ENCODE results near the gene FAM118B. TPM values are rescaled to one million over a fixed set of nuclear protein-coding genes. Genes with fewer than 3 reads are reported as not detected.

FAM118B gene
- polyA plus RNA-seq, 4 donors = 20.2 to 30.3 (median 25.5) TPM

DNA sequence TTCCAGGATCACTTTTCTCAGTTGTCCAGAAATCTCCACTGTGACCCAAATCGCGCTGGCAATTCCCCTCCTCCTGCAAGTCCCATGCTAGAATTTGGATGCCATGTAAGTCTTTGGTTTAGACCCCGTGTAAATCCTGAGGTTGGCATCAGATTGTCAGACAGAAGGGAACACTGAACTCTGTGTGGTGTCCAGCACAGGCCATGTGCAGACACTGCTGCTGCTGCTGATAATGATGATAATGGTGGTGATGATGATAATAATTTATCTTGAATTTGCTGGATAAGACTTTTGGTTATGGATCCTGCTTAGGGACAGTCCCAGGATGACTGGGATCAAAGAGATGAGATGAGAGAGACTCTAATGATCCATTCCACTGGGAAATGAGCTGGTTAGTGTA, 45.2 kb upstream of the FAM118B start:
- FAIRE-seq (no peak), DNase-seq (no peak)
- H3K4me1 ChIP-seq (ENCODE audit: control insufficient read depth in 3 of 3, insufficient read depth in 2 of 3, low read depth in 1 of 3, low read length in 2 of 3) = peaks cover 0 to 46% (median 0%) of the 10 kb centered on the region in 3 donors
- H3K36me3 ChIP-seq (ENCODE audit: control insufficient read depth in 3 of 3, insufficient read depth in 2 of 3, low read depth in 1 of 3, low read length in 3 of 3) = no peaks in the 10 kb centered on the region
- no peak overlapping the region for H3K4me3 ChIP-seq (ENCODE audit: low read depth in 1 of 3, low read length in 3 of 3)
- no peak overlapping the region for H3K27ac ChIP-seq (ENCODE audit: low read depth in 1 of 3, low read length in 2 of 3)
- 92 to 97% (median 93%) methylated on average over 3 of the region's 3 CpGs for WGBS, 3 donors
- no peaks in the 10 kb centered on the region for H3K27me3 ChIP-seq (ENCODE audit: control insufficient read depth in 3 of 3, insufficient read depth in 3 of 3, low read length in 3 of 3)
- H3K9me3 ChIP-seq (ENCODE audit: control insufficient read depth in 2 of 2, insufficient read depth in 1 of 2, low read depth in 1 of 2, low read length in 1 of 2) = peaks cover 0 to 5% of the 10 kb centered on the region in 2 donors

DNA sequence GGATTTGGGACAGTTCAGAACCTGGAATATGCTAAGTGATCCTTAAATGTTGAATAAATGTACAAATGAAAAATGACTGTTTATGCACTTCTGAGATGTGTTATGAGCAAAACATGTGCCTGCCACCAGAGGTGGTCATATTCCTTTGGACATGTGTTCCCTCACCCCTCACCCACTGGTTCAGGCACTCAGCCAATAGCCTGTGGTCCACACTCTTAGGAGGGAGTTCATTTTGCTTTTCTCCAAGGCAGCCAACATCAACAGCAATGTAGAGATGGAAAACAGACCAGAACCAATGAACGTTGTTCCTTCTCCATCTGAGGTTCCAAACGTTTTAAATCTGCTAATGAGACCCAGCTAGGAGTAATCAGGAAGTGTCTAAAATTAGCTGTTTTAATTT, 44.1 kb upstream of the FAM118B start:
- peaks cover 0 to 42% (median 0%) of the 10 kb centered on the region in 3 donors for H3K4me1 ChIP-seq (ENCODE audit: control insufficient read depth in 3 of 3, insufficient read depth in 2 of 3, low read depth in 1 of 3, low read length in 2 of 3)
- H3K4me3 ChIP-seq (ENCODE audit: low read depth in 1 of 3, low read length in 3 of 3) = no peak overlapping the region
- FAIRE-seq (no peak), DNase-seq (no peak)
- no peaks in the 10 kb centered on the region for H3K36me3 ChIP-seq (ENCODE audit: control insufficient read depth in 3 of 3, insufficient read depth in 2 of 3, low read depth in 1 of 3, low read length in 3 of 3)
- H3K9me3 ChIP-seq (ENCODE audit: control insufficient read depth in 2 of 2, insufficient read depth in 1 of 2, low read depth in 1 of 2, low read length in 1 of 2) = peaks cover 0 to 5% of the 10 kb centered on the region in 2 donors
- 41 to 57% (median 50%) methylated on average over 2 of the region's 2 CpGs for WGBS, 3 donors
- no peak overlapping the region for H3K27ac ChIP-seq (ENCODE audit: low read depth in 1 of 3, low read length in 2 of 3)
- no peaks in the 10 kb centered on the region for H3K27me3 ChIP-seq (ENCODE audit: control insufficient read depth in 3 of 3, insufficient read depth in 3 of 3, low read length in 3 of 3)

DNA sequence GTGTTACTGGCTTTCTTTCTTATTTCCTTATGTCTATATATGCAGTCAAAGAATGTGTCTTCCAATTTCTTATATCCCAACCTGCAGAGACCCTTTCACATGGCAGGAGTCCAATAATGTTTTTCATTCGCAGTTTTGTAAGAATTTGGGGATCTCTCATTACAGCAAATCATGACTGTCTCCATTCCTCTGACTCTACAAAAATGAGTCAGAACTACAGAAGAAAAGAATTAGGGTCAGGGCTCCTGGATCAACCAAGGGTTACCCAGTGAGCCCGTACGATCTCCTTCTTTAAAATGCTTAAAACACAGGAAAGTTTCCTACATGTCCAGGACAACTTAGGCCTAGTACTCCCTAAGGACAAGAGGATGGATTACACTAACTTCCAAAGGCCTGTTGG, 42.3 kb upstream of the FAM118B start:
- DNase-seq (no peak), FAIRE-seq (no peak)
- WGBS, 3 donors = 92 to 95% (median 94%) methylated on average over 3 of the region's 3 CpGs
- no peak overlapping the region for H3K4me3 ChIP-seq (ENCODE audit: low read depth in 1 of 3, low read length in 3 of 3)
- no peaks in the 10 kb centered on the region for H3K27me3 ChIP-seq (ENCODE audit: control insufficient read depth in 3 of 3, insufficient read depth in 3 of 3, low read length in 3 of 3)
- no peaks in the 10 kb centered on the region for H3K36me3 ChIP-seq (ENCODE audit: control insufficient read depth in 3 of 3, insufficient read depth in 2 of 3, low read depth in 1 of 3, low read length in 3 of 3)
- H3K27ac ChIP-seq (ENCODE audit: low read depth in 1 of 3, low read length in 2 of 3) = no peak overlapping the region
- peaks cover 0 to 24% (median 0%) of the 10 kb centered on the region in 3 donors for H3K4me1 ChIP-seq (ENCODE audit: control insufficient read depth in 3 of 3, insufficient read depth in 2 of 3, low read depth in 1 of 3, low read length in 2 of 3)
- H3K9me3 ChIP-seq (ENCODE audit: control insufficient read depth in 2 of 2, insufficient read depth in 1 of 2, low read depth in 1 of 2, low read length in 1 of 2) = peaks cover 0 to 5% of the 10 kb centered on the region in 2 donors

DNA sequence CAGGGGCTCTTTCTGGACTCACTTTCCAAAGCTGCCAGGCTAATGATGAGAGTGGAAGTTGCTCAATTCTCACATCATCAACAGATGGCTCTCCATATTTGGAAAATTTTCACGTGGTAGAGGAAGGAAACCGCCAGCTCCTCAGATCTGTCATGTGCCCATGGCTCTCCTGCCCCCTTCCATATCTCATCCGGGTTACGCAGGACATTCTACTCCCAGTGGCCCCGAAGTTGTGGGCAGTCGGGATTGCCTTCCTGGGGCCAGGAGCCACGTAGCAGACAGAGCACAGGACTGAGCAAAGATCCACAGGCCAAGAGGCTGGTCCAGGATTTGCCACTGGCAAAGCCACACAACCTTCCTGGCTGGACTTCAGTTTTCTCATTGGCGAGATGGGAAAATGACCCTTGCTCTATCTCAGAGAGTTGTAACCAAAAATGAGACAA, 39.0 kb upstream of the FAM118B start:
- H3K9me3 ChIP-seq (ENCODE audit: control insufficient read depth in 2 of 2, insufficient read depth in 1 of 2, low read depth in 1 of 2, low read length in 1 of 2) = no peaks in the 10 kb centered on the region

DNA sequence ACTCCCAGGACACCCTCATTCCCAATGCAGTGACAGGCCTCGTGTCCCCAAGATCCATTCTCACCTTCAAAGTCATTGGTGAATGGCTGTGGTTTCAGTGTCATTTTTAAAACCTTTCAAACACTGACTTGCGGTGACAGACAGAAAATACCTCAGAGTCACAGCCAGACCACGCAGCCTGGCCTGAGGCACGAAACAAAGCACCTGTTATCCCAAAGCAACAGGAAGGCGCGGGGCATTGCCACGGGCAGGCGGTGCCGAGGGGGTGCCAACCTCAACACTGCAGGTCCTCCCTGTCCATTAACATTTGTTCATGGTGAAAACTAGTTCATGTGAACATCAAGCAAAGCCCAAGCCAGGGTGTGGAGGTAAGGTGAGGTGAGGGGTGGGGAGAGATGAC, 38.3 kb upstream of the FAM118B start:
- no peak overlapping the region for H3K27ac ChIP-seq (ENCODE audit: low read depth in 1 of 3, low read length in 2 of 3)
- H3K4me1 ChIP-seq (ENCODE audit: control insufficient read depth in 3 of 3, insufficient read depth in 2 of 3, low read depth in 1 of 3, low read length in 2 of 3) = no peaks in the 10 kb centered on the region
- H3K27me3 ChIP-seq (ENCODE audit: control insufficient read depth in 3 of 3, insufficient read depth in 3 of 3, low read length in 3 of 3) = no peaks in the 10 kb centered on the region
- H3K9me3 ChIP-seq (ENCODE audit: control insufficient read depth in 2 of 2, insufficient read depth in 1 of 2, low read depth in 1 of 2, low read length in 1 of 2) = no peaks in the 10 kb centered on the region
- DNase-seq (no peak), FAIRE-seq (no peak)
- 71 to 88% (median 82%) methylated on average over 9 of the region's 9 CpGs for WGBS, 3 donors
- H3K36me3 ChIP-seq (ENCODE audit: control insufficient read depth in 3 of 3, insufficient read depth in 2 of 3, low read depth in 1 of 3, low read length in 3 of 3) = no peaks in the 10 kb centered on the region
- no peak overlapping the region for H3K4me3 ChIP-seq (ENCODE audit: low read depth in 1 of 3, low read length in 3 of 3)

More for the DNA sequence above, 39.0 kb upstream of the FAM118B start:
- DNase-seq = no peak
- WGBS, 3 donors = 68 to 79% (median 72%) methylated on average over 8 of the region's 8 CpGs
- H3K27me3 ChIP-seq (ENCODE audit: control insufficient read depth in 3 of 3, insufficient read depth in 3 of 3, low read length in 3 of 3) = no peaks in the 10 kb centered on the region
- H3K4me1 ChIP-seq (ENCODE audit: control insufficient read depth in 3 of 3, insufficient read depth in 2 of 3, low read depth in 1 of 3, low read length in 2 of 3) = no peaks in the 10 kb centered on the region
- no peaks in the 10 kb centered on the region for H3K36me3 ChIP-seq (ENCODE audit: control insufficient read depth in 3 of 3, insufficient read depth in 2 of 3, low read depth in 1 of 3, low read length in 3 of 3)
- H3K4me3 ChIP-seq (ENCODE audit: low read depth in 1 of 3, low read length in 3 of 3) = no peak overlapping the region
- FAIRE-seq = no peak
- no peak overlapping the region for H3K27ac ChIP-seq (ENCODE audit: low read depth in 1 of 3, low read length in 2 of 3)

DNA sequence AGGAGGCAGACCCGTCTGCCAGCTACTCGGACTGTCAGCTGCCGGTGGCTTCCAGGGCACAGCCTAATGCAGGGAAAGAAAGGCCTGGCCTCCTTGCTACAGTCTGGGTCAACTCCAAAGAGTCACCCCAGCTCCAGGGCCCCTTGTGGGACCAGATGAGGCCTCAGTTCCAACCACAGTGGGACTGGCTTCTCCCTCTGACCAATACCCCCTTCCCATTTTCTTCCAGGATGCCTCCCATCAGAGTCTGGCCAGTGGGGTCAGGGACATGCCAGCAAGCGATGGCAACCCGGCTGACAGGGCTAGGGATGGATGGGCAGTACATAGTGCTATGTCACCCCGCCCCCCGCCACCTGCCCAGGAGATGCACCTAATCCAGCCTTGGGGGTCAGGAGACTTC, 36.8 kb upstream of the FAM118B start:
- FAIRE-seq (no peak), DNase-seq (no peak)
- H3K4me1 ChIP-seq (ENCODE audit: control insufficient read depth in 3 of 3, insufficient read depth in 2 of 3, low read depth in 1 of 3, low read length in 2 of 3) = no peaks in the 10 kb centered on the region
- WGBS, 3 donors = 88 to 95% (median 93%) methylated on average over 7 of the region's 7 CpGs
- H3K9me3 ChIP-seq (ENCODE audit: control insufficient read depth in 2 of 2, insufficient read depth in 1 of 2, low read depth in 1 of 2, low read length in 1 of 2) = no peaks in the 10 kb centered on the region
- no peaks in the 10 kb centered on the region for H3K27me3 ChIP-seq (ENCODE audit: control insufficient read depth in 3 of 3, insufficient read depth in 3 of 3, low read length in 3 of 3)
- no peaks in the 10 kb centered on the region for H3K36me3 ChIP-seq (ENCODE audit: control insufficient read depth in 3 of 3, insufficient read depth in 2 of 3, low read depth in 1 of 3, low read length in 3 of 3)
- no peak overlapping the region for H3K27ac ChIP-seq (ENCODE audit: low read depth in 1 of 3, low read length in 2 of 3)
- no peak overlapping the region for H3K4me3 ChIP-seq (ENCODE audit: low read depth in 1 of 3, low read length in 3 of 3)

DNA sequence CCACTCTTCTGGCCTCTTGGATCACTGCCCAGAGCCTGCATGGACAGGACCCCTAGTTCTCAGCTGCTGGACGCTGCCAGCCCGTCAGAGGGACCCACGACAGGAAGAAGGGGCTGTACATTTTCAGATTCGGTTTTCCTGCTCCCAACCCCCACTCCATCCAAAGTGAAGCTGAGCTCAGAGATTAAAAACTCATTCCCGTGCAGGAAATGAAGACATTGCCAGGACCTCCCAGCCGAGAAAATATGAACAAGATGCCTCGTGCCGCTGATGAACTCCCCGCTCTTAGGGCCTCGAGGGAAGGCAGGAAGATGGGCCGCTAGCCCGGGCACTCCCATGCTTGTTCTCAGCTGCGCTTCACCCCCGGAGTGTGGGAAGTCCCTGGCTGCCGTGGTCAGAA, 36.2 kb upstream of the FAM118B start:
- Histone ChIP-seq H3K4me1 (ENCODE audit: control insufficient read depth in 3 of 3, insufficient read depth in 2 of 3, low read depth in 1 of 3, low read length in 2 of 3) (no peaks in the 10 kb centered on the region), H3K27ac (ENCODE audit: low read depth in 1 of 3, low read length in 2 of 3) (no peak overlapping the region), H3K4me3 (ENCODE audit: low read depth in 1 of 3, low read length in 3 of 3) (no peak overlapping the region), H3K9me3 (ENCODE audit: control insufficient read depth in 2 of 2, insufficient read depth in 1 of 2, low read depth in 1 of 2, low read length in 1 of 2) (no peaks in the 10 kb centered on the region), H3K27me3 (ENCODE audit: control insufficient read depth in 3 of 3, insufficient read depth in 3 of 3, low read length in 3 of 3) (no peaks in the 10 kb centered on the region), H3K36me3 (ENCODE audit: control insufficient read depth in 3 of 3, insufficient read depth in 2 of 3, low read depth in 1 of 3, low read length in 3 of 3) (no peaks in the 10 kb centered on the region)
- FAIRE-seq (no peak), DNase-seq (no peak)
- 58 to 85% (median 70%) methylated on average over 15 of the region's 15 CpGs for WGBS, 3 donors

DNA sequence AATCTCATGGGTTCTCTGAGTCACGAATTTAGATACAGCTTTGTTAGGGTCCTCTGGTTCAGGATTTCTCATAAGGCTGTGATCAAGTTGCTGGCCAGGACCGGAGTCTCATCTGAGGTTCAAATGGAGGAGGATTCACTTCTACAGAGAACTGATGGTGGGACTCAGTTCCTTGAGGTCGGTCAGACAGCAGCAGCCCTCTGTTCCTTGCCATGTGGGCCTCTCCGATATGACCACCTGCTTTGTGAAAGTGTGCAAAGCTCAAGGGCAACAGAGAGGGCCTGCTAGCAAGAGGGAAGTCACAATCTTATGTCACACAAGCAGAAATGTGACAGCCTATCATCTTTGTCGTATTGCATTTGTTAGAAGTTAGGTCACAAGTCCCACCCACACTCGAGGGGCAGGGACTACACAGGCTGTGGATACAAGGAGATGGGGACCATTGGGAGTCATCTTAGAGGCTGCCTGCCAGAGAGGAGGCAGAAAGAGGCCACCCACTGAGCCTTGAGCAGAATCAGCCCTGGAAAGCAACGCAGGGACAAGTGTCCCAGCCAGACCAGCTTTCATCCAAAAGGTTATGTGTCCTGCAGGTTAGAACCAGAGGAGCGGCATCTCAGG, 34.6 kb upstream of the FAM118B start:
- no peaks in the 10 kb centered on the region for H3K36me3 ChIP-seq (ENCODE audit: control insufficient read depth in 3 of 3, insufficient read depth in 2 of 3, low read depth in 1 of 3, low read length in 3 of 3)
- DNase-seq = no peak
- peaks cover 0 to 6% of the 10 kb centered on the region in 2 donors for H3K9me3 ChIP-seq (ENCODE audit: control insufficient read depth in 2 of 2, insufficient read depth in 1 of 2, low read depth in 1 of 2, low read length in 1 of 2)
- no peaks in the 10 kb centered on the region for H3K4me1 ChIP-seq (ENCODE audit: control insufficient read depth in 3 of 3, insufficient read depth in 2 of 3, low read depth in 1 of 3, low read length in 2 of 3)
- WGBS, 3 donors = 79 to 88% (median 79%) methylated on average over 8 of the region's 8 CpGs
- no peak overlapping the region for H3K27ac ChIP-seq (ENCODE audit: low read depth in 1 of 3, low read length in 2 of 3)
- FAIRE-seq = no peak
- H3K27me3 ChIP-seq (ENCODE audit: control insufficient read depth in 3 of 3, insufficient read depth in 3 of 3, low read length in 3 of 3) = no peaks in the 10 kb centered on the region
- H3K4me3 ChIP-seq (ENCODE audit: low read depth in 1 of 3, low read length in 3 of 3) = no peak overlapping the region

All from small intestine (tissue), 7 donors.